ENCODE results near the gene ANKS4B. TPM values are rescaled to one million over a fixed set of nuclear protein-coding genes. Genes with fewer than 3 reads are reported as not detected.

The ANKS4B gene, protein sequence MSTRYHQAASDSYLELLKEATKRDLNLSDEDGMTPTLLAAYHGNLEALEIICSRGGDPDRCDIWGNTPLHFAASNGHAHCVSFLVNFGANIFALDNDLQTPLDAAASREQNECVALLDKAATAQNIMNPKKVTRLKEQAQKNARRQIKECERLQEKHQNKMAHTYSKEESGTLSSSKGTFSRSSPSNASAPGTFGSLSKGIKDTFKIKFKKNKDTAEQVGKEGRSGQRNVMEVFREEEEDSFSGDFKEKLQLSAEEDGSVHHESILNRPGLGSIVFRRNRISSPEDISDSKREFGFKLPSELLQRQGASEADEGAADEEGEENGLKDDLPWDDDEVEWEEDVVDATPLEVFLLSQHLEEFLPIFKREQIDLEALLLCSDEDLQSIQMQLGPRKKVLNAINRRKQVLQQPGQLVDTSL
- under 0.01 TPM in 1 of 2 replicates, not detected in the other for total RNA-seq

DNA sequence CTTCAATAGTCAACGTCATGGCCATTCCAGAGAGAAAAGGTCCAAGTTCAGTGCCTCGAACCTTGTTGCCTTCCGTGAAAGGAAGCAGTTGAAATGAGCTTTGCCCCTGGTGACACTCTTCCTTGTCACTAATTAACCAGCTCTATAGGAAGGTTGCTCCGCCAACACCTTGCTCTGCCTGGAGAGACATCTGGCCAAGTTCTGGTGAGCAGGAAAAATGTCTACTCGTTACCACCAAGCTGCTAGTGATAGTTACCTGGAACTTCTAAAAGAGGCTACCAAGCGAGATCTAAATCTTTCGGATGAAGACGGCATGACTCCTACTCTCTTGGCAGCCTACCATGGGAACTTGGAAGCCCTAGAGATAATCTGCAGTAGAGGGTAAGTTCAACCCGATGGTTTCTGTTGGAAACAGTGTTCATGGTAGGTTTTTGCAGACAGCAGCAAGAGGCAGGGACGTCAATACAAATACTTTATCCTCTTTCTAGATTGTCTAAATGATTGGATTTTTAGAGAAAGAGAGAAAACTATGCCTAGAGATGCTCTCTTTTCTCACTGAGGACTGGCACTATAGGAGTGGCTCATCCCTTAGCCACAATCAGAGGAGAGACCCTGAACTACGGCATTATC is at the start of gene ANKS4B:
Gene ANKS4B, plus strand, starts transcription at position 179 of the 630 bp plus-strand sequence. Its CDS starts 39 bp downstream, at position 218.

DNA sequence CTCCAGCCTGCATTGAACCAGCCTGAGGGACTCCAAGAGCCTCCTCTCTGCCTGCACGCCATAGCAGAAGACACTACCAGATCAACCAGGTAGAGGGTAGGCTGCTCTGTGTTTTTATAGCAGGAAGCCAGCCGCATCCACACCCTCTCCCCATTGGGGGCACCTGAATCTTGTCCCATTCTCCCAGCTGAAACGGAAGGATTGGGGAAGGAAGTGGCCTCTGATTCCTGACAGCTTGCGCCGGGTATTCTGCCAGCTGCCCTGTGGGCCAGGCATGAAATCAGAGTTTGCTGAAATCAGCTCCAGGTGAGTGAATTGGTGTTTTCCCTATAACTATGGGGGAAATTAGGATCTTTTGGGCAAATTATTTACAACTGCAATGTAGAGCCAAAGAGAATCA is 22.0 kb upstream of the ANKS4B start, which contains the start of gene ZP2:
Gene ZP2, minus strand, starts transcription at position 89 of the 400 bp plus-strand sequence. Its CDS starts 27 bp downstream, at position 62.

DNA sequence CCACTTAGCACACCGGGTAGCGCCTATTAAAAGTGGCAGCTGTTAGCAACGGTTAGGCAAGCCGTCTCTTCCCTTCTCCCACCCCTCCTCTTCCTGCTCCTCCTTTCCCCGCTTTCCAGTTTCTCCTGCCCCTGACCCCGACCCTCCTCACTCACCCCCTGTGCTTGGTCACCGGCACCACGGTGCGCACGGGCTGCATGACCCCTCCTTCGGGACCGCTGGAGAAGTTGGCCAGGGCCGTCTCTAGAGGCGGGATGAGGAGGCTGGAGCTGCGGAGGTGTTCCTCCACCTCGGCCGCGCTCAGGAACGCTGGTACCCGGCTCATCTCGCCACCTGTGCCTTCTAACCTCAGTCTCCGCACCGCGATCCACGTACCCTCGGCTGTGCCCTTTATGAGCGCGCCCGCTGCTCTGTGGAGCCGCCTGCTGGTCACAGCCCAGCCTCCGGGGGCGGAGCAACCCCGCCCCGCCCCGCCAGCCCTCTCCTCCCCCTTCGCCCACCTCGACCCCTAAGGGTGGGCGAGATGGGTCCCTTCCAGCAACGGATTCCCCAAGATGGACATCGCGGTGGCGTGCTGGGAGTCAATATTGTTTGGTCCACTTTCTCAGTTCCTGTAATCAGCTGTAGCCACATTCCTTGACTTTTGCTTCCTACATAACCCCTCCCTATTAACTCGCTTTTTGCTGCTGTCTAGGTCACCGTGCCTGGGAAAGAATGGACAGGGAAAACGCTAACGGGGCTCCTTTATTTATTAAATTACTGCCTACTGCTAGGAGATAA is 44.6 kb downstream of the ANKS4B start, which contains the start of gene CRYM:
Gene CRYM, minus strand, starts transcription at position 364 of the 780 bp plus-strand sequence. Its CDS starts 39 bp downstream, at position 325.

Other genes starting within 250 kb of the ANKS4B start
- gene DNAH3, start 82.9 kb upstream of the ANKS4B start, total RNA-seq: under 0.01 TPM in 2 replicates
- gene LDAF1, start 75.0 kb upstream of the ANKS4B start, total RNA-seq: 59.8 and 107 TPM in 2 replicates
- not detected in 2 replicates for gene ZP2, start 22.1 kb upstream of the ANKS4B start, total RNA-seq
- 2.2 and 4.4 TPM in 2 replicates for gene CRYM, start 44.6 kb downstream of the ANKS4B start, total RNA-seq

All from uterine smooth muscle cell (primary cell).